Measurements from ENCODE around the gene CLSTN3. TPM values are rescaled to one million over a fixed set of nuclear protein-coding genes. Genes with fewer than 3 reads are reported as not detected.

The CLSTN3 gene
- polyA plus RNA-seq, 1 of the 3 experiments (the other 2 are of a cell fraction), result 12.7 TPM

- CTCF ChIA-PET, result interaction anchor here (1.2 to 2.0 kb wide), 3 partner anchors 11 to 42 kb away, joined by 3 to 8 read pairs (median 5); partner anchors contain the start of gene C1RL
Observed at GRCh38 chr12:7151532-7151931, 21.4 kb downstream of the CLSTN3 start.

GRCh38 chr12:7152818-7153217 is 22.6 kb downstream of the CLSTN3 start:
- 69% methylated on average over 3 of the region's 4 CpGs for WGBS (ENCODE audit: low lambda C conversion rate)
- Histone ChIP-seq H3K27me3 (ENCODE audit: insufficient read depth) (no peaks in the 10 kb centered on the region), H3K27ac (ENCODE audit: low read depth in 2 of 2, low read length in 1 of 2) (no peak overlapping the region), H3F3A (replicated peaks; ENCODE audit: insufficient read depth) (no peaks in the 10 kb centered on the region), H3K36me3 (replicated peaks in 1 of 2; ENCODE audit: control insufficient read depth in 1 of 2, insufficient read depth in 2 of 2, low read length in 1 of 2) (peaks cover 0 to 10% of the 10 kb centered on the region in 2 experiments), H3K4me3 (ENCODE audit: low read depth in 2 of 2, low read length in 1 of 2) (no peak overlapping the region), H3K9me3 (no peaks in the 10 kb centered on the region), H3K9me2 (no peaks in the 10 kb centered on the region), H3K4me1 (ENCODE audit: control insufficient read depth in 1 of 2, insufficient read depth in 2 of 2, low read depth in 1 of 2, low read length in 1 of 2) (peaks cover 0 to 33% of the 10 kb centered on the region in 2 experiments; a peak in 2 of 4 replicates), H2AFZ (ENCODE audit: low read depth) (no peak overlapping the region), H3K9ac (no peak overlapping the region), H3K79me2 (ENCODE audit: insufficient read depth) (no peaks in the 10 kb centered on the region), H3K4me2 (no peak overlapping the region), H4K20me1 (ENCODE audit: insufficient read depth) (no peaks in the 10 kb centered on the region)
- TF ChIP-seq REST (IDR thresholded peaks at IDR 0.05; ENCODE audit: low read depth, low read length) (no peak), MXI1 (IDR thresholded peaks at IDR 0.05; ENCODE audit: low read depth, low read length) (no peak), FOSL2 (IDR thresholded peaks at IDR 0.05; ENCODE audit: borderline replicate concordance, low read depth) (no peak), FOXJ3 (CRISPR knock-in tag; IDR thresholded peaks at IDR 0.05) (no peak), GATA2 (CRISPR knock-in tag; IDR thresholded peaks at IDR 0.05) (no peak)
- DNase-seq, result no peak
- CTCF ChIA-PET, result interaction anchor here (1.0 to 4.5 kb wide), 6 partner anchors 8 to 40 kb away, joined by 3 to 49 read pairs (median 6); partner anchors contain the start of gene PEX5
- POLR2A ChIA-PET, result no interaction called here

More at GRCh38 chr12:7151532-7151931, 21.4 kb downstream of the CLSTN3 start:
- no peaks in the 10 kb centered on the region for H3K27me3 ChIP-seq (ENCODE audit: insufficient read depth)
- H3K9me2 ChIP-seq, result no peaks in the 10 kb centered on the region
- POLR2A ChIA-PET, result no interaction called here
- TF ChIP-seq GATA2 (CRISPR knock-in tag; IDR thresholded peaks at IDR 0.05) (no peak), MXI1 (IDR thresholded peaks at IDR 0.05; ENCODE audit: low read depth, low read length) (no peak), FOXM1 (IDR thresholded peaks at IDR 0.05; ENCODE audit: low read depth) (no peak), RFX5 (IDR thresholded peaks at IDR 0.05; ENCODE audit: low read length) (no peak), CHD2 (IDR thresholded peaks at IDR 0.05; ENCODE audit: low read length, partially characterized antibody) (no peak)
- H3K9ac ChIP-seq, result no peak overlapping the region
- no peaks in the 10 kb centered on the region for H4K20me1 ChIP-seq (ENCODE audit: insufficient read depth)
- H3F3A ChIP-seq (replicated peaks; ENCODE audit: insufficient read depth), result no peaks in the 10 kb centered on the region
- no peak overlapping the region for H3K4me3 ChIP-seq (ENCODE audit: low read depth in 2 of 2, low read length in 1 of 2)
- no peak for DNase-seq
- WGBS (ENCODE audit: low lambda C conversion rate), result 86% methylated on average over 6 of the region's 6 CpGs
- no peak overlapping the region for H3K27ac ChIP-seq (ENCODE audit: low read depth in 2 of 2, low read length in 1 of 2)
- H3K36me3 ChIP-seq (replicated peaks in 1 of 2; ENCODE audit: control insufficient read depth in 1 of 2, insufficient read depth in 2 of 2, low read length in 1 of 2), result peaks cover 0 to 10% of the 10 kb centered on the region in 2 experiments
- no peak overlapping the region for H3K4me2 ChIP-seq
- peaks cover 0 to 26% of the 10 kb centered on the region in 2 experiments; a peak in 2 of 4 replicates for H3K4me1 ChIP-seq (ENCODE audit: control insufficient read depth in 1 of 2, insufficient read depth in 2 of 2, low read depth in 1 of 2, low read length in 1 of 2)
- H2AFZ ChIP-seq (ENCODE audit: low read depth), result no peak overlapping the region
- no peaks in the 10 kb centered on the region for H3K9me3 ChIP-seq
- H3K79me2 ChIP-seq (ENCODE audit: insufficient read depth), result no peaks in the 10 kb centered on the region

Data from SK-N-SH (cell line).